Loucy (cell line): ENCODE measurements around the gene HDGF.

Source experiments
- H2AFZ ChIP-seq: fragments of 200-600 bp; sonication (generic); 2 replicates; pipeline ENCODE4 v1.6.0; 2016; ENCODE audit warnings: antibody characterized with exemption, mild to moderate bottlenecking, low read length, moderate library complexity
- H3F3A ChIP-seq: fragments of 200-600 bp; 2 replicates; pipeline ENCODE4 v1.6.0; 2016; ENCODE audit warnings: antibody characterized with exemption, low read depth, mild to moderate bottlenecking
- H3K27me3 ChIP-seq: fragments of 200-600 bp; sonication (generic); 2 replicates; pipeline ENCODE4 v1.6.1; 2014; ENCODE audit warnings: low read length, mild to moderate bottlenecking; ENCODE audit not compliant: insufficient read depth, poor library complexity, severe bottlenecking
- H3K36me3 ChIP-seq: fragments of 200-600 bp; sonication (generic); 2 replicates; pipeline ENCODE4 v1.6.1; 2016; ENCODE audit warnings: low read length; ENCODE audit not compliant: insufficient read depth
- H3K4me1 ChIP-seq: fragments of 200-600 bp; sonication (generic); 2 replicates; pipeline ENCODE4 v1.5.1; 2014; ENCODE audit warnings: low read length, mild to moderate bottlenecking; ENCODE audit not compliant: insufficient read depth, poor library complexity, severe bottlenecking
- H3K4me2 ChIP-seq: fragments of 200-600 bp; sonication (generic); 2 replicates; pipeline ENCODE4 v1.6.0; 2014; ENCODE audit warnings: antibody characterized with exemption, low read length, low read depth, mild to moderate bottlenecking; ENCODE audit not compliant: poor library complexity, severe bottlenecking
- H3K4me3 ChIP-seq: fragments of 200-600 bp; sonication (generic); 2 replicates; pipeline ENCODE4 v1.5.1; 2014; ENCODE audit warnings: low read length, mild to moderate bottlenecking, mixed read lengths; ENCODE audit not compliant: poor library complexity, severe bottlenecking
- H3K79me2 ChIP-seq: fragments of 200-600 bp; sonication (generic); 2 replicates; pipeline ENCODE4 v1.6.1; 2014; ENCODE audit warnings: low read length; ENCODE audit not compliant: insufficient read depth
- H3K9ac ChIP-seq: fragments of 200-600 bp; sonication (generic); 2 replicates; pipeline ENCODE4 v1.6.0; 2014; ENCODE audit warnings: mild to moderate bottlenecking, low read depth, low read length, moderate library complexity; ENCODE audit not compliant: poor library complexity, severe bottlenecking
- H3K9me2 ChIP-seq: fragments of 200-600 bp; sonication (generic); replicated peaks from 2 replicates; pipeline ENCODE4 v1.6.1; 2016; ENCODE audit warnings: low read depth, low read length, mixed read lengths
- H3K9me3 ChIP-seq: fragments of 200-600 bp; sonication (generic); 2 replicates; pipeline ENCODE4 v1.6.1; 2014; ENCODE audit warnings: mild to moderate bottlenecking, antibody characterized with exemption, low read length, low read depth; ENCODE audit not compliant: insufficient read depth
- H4K20me1 ChIP-seq: fragments of 200-600 bp; sonication (generic); 2 replicates; pipeline ENCODE4 v1.6.0; 2014; ENCODE audit warnings: antibody characterized with exemption, low read length, mild to moderate bottlenecking; ENCODE audit not compliant: insufficient read depth, poor library complexity, severe bottlenecking
- CTCF ChIP-seq: fragments of 200-600 bp; sonication (generic); conservative IDR thresholded peaks from 2 replicates; pipeline ENCODE4 v1.5.1; 2014; ENCODE audit warnings: mild to moderate bottlenecking, antibody characterized with exemption, low read length
- EZH2phosphoT487 ChIP-seq: fragments of 200-600 bp; IDR thresholded peaks from 2 replicates; pipeline ENCODE4 v1.6.1; 2018; ENCODE audit warnings: antibody characterized with exemption, mild to moderate bottlenecking, moderate library complexity, borderline replicate concordance

HDGF gene

GRCh38 chr1:156705918-156706656 is 45.4 kb downstream of the HDGF start:
- peak overlapping the region; percentile 100 for H3K4me2 ChIP-seq
- H3K36me3 ChIP-seq = no peaks in the 10 kb centered on the region
- no peaks in the 10 kb centered on the region for H3K79me2 ChIP-seq
- H2AFZ ChIP-seq = peak overlapping the region; percentile 89
- H3F3A ChIP-seq = no peaks in the 10 kb centered on the region
- peaks cover 17% of the 10 kb centered on the region for H3K4me1 ChIP-seq
- no peaks in the 10 kb centered on the region for H3K9me3 ChIP-seq
- no peaks in the 10 kb centered on the region for H3K27me3 ChIP-seq
- H3K9ac ChIP-seq = peak overlapping the region; percentile 64
- TF ChIP-seq EZH2phosphoT487 = no peak
- peak; percentile 95 for TF ChIP-seq CTCF
- no peaks in the 10 kb centered on the region for H4K20me1 ChIP-seq
- H3K9me2 ChIP-seq = no peaks in the 10 kb centered on the region
- H3K4me3 ChIP-seq = peak overlapping the region; percentile 82

GRCh38 chr1:156705321-156705917 is 46.1 kb downstream of the HDGF start, which contains the start of gene CRABP2:
CRABP2 (minus strand) TSS chr1:156705583; CDS start chr1:156705446, 137 bp downstream.
- H3F3A ChIP-seq = no peaks in the 10 kb centered on the region
- H3K9me3 ChIP-seq = no peaks in the 10 kb centered on the region
- no peaks in the 10 kb centered on the region for H4K20me1 ChIP-seq
- H3K4me3 ChIP-seq = peak within 1 kb of the TSS; percentile 82
- H3K27me3 ChIP-seq = no peaks in the 10 kb centered on the region
- peak within 1 kb of the TSS; percentile 100 for H3K4me2 ChIP-seq
- H3K9me2 ChIP-seq = no peaks in the 10 kb centered on the region
- peaks cover 17% of the 10 kb centered on the region for H3K4me1 ChIP-seq
- H3K9ac ChIP-seq = peak within 1 kb of the TSS; percentile 64
- TF ChIP-seq EZH2phosphoT487 (no peak), CTCF (no peak)
- no peaks in the 10 kb centered on the region for H3K36me3 ChIP-seq
- peak within 1 kb of the TSS; percentile 89 for H2AFZ ChIP-seq
- no peaks in the 10 kb centered on the region for H3K79me2 ChIP-seq

GRCh38 chr1:156704930-156705320 is 46.5 kb downstream of the HDGF start:
- Histone ChIP-seq H4K20me1 (no peaks in the 10 kb centered on the region), H3K9me2 (no peaks in the 10 kb centered on the region), H3K27me3 (no peaks in the 10 kb centered on the region), H3F3A (no peaks in the 10 kb centered on the region), H2AFZ (no peak overlapping the region), H3K4me3 (peak overlapping the region; percentile 82), H3K79me2 (no peaks in the 10 kb centered on the region), H3K9ac (no peak overlapping the region), H3K9me3 (no peaks in the 10 kb centered on the region), H3K36me3 (no peaks in the 10 kb centered on the region), H3K4me2 (peak overlapping the region; percentile 100), H3K4me1 (peaks cover 17% of the 10 kb centered on the region)
- no peak for TF ChIP-seq EZH2phosphoT487
- TF ChIP-seq CTCF = no peak
